Activated CD4-positive, alpha-beta T cell treated with anti-CD3 and anti-CD28 coated beads, Interleukin-2, amount 50 U/mL, for 48 hours (primary cell): ENCODE data around the gene ZMPSTE24.
"Not testable (repeated sequence)": the region's sequence is repeated elsewhere in the genome, so short reads cannot be mapped to it uniquely, and the experiment has no call there.

Experiments
- DNase-seq, 2 experiments: peaks; one replicate each; pipeline ENCODE4 v3.0.0-alpha.2; 2020

Gene ZMPSTE24

GRCh38 chr1:40257688-40258444 is at the start of gene ZMPSTE24:
Gene ZMPSTE24 (plus strand): TSS chr1:40258236. CDS start chr1:40258272, 36 bp downstream.
- peak; percentile 95 to 96 for DNase-seq

GRCh38 chr1:40210511-40211204 is 47.4 kb upstream of the ZMPSTE24 start:
- DNase-seq: no peak

GRCh38 chr1:40218333-40218732 is 39.7 kb upstream of the ZMPSTE24 start:
- DNase-seq: no peak

DNA sequence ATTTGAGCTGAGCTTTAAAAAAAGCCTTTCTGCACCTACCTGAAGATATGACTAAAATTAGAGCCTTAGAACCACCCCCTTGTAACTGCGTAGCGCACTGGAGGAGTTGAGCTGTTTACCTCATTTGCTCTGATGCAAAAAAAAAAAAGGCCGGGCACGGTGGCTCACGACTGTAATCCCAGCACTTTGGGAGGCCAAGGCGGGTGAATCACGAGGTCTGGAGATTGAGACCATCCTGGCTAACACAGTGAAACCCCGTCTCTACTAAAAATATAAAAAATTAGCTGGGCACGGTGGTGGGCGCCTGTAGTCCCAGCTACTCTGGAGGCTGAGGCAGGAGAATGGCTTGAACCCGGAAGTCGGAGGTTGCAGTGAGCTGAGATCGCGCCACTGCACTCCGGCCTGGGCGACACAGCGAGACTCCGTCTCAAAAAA is 36.5 kb upstream of the ZMPSTE24 start:
- not testable (repeated sequence) for DNase-seq

GRCh38 chr1:40221977-40222772 is 35.9 kb upstream of the ZMPSTE24 start:
- DNase-seq: no peak

- DNase-seq: no peak
Observed at GRCh38 chr1:40224040-40224439, 34.0 kb upstream of the ZMPSTE24 start.

GRCh38 chr1:40226192-40226591 is 31.8 kb upstream of the ZMPSTE24 start:
- no peak for DNase-seq

GRCh38 chr1:40232444-40232843 is 25.6 kb upstream of the ZMPSTE24 start:
- peak; percentile 57 to 74 for DNase-seq

GRCh38 chr1:40239626-40240025 is 18.4 kb upstream of the ZMPSTE24 start:
- no peak for DNase-seq

- DNase-seq: no peak
Observed at GRCh38 chr1:40240390-40240789, 17.6 kb upstream of the ZMPSTE24 start.

- no peak for DNase-seq
Observed at GRCh38 chr1:40241362-40241761, 16.7 kb upstream of the ZMPSTE24 start.

- DNase-seq: no peak
Observed at GRCh38 chr1:40243351-40243750, 14.7 kb upstream of the ZMPSTE24 start.

GRCh38 chr1:40244138-40244744 is 13.8 kb upstream of the ZMPSTE24 start:
- DNase-seq: no peak

- DNase-seq: no peak
Observed at GRCh38 chr1:40245686-40246085, 12.3 kb upstream of the ZMPSTE24 start.

GRCh38 chr1:40247655-40248054 is 10.4 kb upstream of the ZMPSTE24 start, which contains the start of gene TMCO2:
Gene TMCO2 (plus strand): TSS chr1:40247937. CDS start chr1:40247994, 57 bp downstream.
- no peak for DNase-seq

- DNase-seq: no peak
Observed at GRCh38 chr1:40248412-40248811, 9.6 kb upstream of the ZMPSTE24 start.

- DNase-seq: no peak
Observed at GRCh38 chr1:40251456-40251855, 6.6 kb upstream of the ZMPSTE24 start.

DNA sequence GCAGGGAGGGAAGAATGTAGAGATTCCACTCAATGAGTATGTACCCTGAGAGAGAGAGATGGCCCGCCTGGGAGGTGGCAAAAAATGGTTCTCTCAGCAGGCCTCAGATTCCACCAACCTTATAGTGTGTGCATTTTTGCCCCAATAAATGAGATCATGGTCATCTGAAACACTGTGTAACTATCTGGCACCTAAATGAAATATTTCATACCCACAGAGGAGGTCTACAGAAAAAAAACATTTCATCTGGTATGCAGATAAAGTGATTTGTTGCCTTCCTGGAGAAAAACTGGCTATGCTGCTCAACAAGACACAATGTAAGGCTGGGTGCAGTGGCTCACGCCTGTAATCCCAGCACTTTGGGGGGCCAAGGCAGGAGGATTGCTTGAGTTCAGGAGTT is 5.4 kb upstream of the ZMPSTE24 start:
- no peak for DNase-seq

GRCh38 chr1:40255231-40255630 is 2.8 kb upstream of the ZMPSTE24 start:
- no peak for DNase-seq

DNA sequence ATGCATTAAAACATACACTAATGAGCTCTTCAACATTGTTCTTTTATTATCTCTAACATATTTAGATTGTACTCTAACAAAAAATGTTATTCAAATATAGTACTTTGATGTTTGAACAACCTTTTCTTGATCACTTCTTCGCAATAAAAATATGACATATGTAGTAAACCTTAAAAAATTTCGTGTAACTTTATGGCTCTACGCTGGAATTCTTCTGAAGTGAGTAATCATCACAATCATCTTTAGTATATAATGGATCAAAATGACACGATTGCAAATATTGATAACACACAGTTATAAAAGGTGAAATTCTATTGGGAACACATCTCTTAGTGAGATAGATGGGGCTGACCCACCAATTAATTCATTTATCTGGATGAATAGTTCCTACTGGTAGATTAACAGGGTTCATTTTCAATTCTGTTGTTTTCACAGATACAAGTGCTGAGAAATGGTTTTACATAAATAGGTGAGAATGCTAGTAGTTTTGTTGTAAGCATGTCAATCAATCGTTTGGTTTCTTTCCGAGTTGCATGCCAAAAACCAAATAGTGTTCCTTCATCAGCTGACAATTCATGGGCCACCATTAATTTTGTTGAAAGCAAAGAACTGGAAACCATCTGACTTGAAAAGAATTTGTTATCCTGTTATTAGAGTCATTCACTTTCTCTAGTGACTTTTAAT is 1.5 kb upstream of the ZMPSTE24 start:
- DNase-seq: no peak

DNA sequence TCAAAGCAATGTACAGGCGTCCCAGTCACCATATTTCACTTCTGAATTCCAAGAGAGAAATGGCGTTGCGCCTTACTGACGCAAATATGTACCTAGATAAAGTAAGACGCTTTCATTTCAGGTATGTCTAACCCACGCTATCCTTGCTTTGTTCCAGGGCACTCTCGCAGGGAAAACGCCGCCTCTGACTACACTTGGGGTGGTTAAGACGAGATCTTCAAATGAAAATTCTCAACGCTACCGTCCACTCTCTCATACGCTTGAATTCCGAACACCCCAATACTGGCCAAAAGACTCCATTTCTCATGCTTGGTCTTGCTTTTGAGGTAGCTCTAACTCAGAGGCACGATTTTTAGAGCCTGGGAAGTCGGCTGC is 736 bp upstream of the ZMPSTE24 start:
- DNase-seq: no peak

DNA sequence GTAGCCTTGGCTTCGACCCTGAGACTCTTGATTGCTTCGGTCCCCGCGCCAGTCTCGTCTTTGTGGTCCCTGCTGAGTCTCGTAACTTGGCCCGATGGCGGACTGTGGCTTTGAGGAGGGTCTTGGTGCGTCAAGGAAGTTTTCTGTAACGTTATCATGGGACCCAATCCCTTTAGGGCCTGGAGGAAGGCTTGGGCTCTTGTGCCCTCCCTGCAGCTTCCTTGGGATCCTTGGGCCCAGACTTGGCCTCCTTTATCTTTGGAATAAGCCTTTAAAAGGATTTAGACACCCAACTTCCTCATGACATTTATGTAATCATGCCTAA is 371 bp downstream of the ZMPSTE24 start:
- DNase-seq: no peak
